CD4-positive, alpha-beta memory T cell (primary cell): Measurements from ENCODE around the gene ENSA. TPM values are rescaled to one million over a fixed set of nuclear protein-coding genes. Genes with fewer than 3 reads are reported as not detected.

Experiments
- CTCF ChIA-PET: fragments of 350-600 bp; sonication (Branson Sonifier 250); formaldehyde crosslinking; loops from one replicate; lab custom pipeline; 2021; ENCODE audit warnings: inconsistent platforms; ENCODE audit not compliant: partially characterized antibody; lab: Charles Lee
- POLR2A ChIA-PET: fragments of 350-600 bp; sonication (Branson Sonifier 250); formaldehyde crosslinking; loops from one replicate; lab custom pipeline; 2021; ENCODE audit not compliant: partially characterized antibody; lab: Charles Lee
- DNase-seq, 5 donors: peaks; one replicate each; pipeline versions ENCODE4 v3.0.0 to v3.0.0-alpha.2; 2020 to 2022; ENCODE audit warnings: mixed read lengths in 1 of 5
- H3K27ac ChIP-seq: one replicate; pipeline ENCODE4 v1.7.0; 2013; ENCODE audit warnings: low read depth, low read length
- H3K27me3 ChIP-seq: 2 replicates; pipeline ENCODE4 v1.7.0; 2013; ENCODE audit warnings: mild to moderate bottlenecking, low read length, moderate library complexity; ENCODE audit not compliant: insufficient read depth
- H3K36me3 ChIP-seq: 2 replicates; pipeline ENCODE4 v1.7.0; 2013; ENCODE audit warnings: mild to moderate bottlenecking, low read length, moderate library complexity; ENCODE audit not compliant: insufficient read depth
- H3K4me1 ChIP-seq: 2 replicates; pipeline ENCODE4 v1.7.0; 2013; ENCODE audit warnings: mild to moderate bottlenecking, low read length, moderate library complexity; ENCODE audit not compliant: insufficient read depth
- H3K4me3 ChIP-seq, 2 donors: one replicate each; pipeline ENCODE4 v1.7.0; 2013; ENCODE audit warnings: low read length in 2 of 2, mild to moderate bottlenecking in 1 of 2
- H3K9me3 ChIP-seq, 2 donors: one replicate each; pipeline ENCODE4 v1.7.0; 2013; ENCODE audit warnings: low read length in 2 of 2, control low read depth in 1 of 2; ENCODE audit not compliant: control insufficient read depth in 1 of 2
- H3K27ac Mint-ChIP-seq, 7 donors: one replicate each; pipeline ENCODE4 v1.8.0; 2020 to 2021; ENCODE audit warnings: mixed read lengths in 7 of 7, mild to moderate bottlenecking in 6 of 7, inconsistent platforms in 3 of 7, moderate library complexity in 3 of 7
- H3K27me3 Mint-ChIP-seq, 2 donors: one replicate each; pipeline ENCODE4 v1.8.0; 2020 to 2021; ENCODE audit warnings: mixed read lengths in 2 of 2
- H3K36me3 Mint-ChIP-seq, 2 donors: one replicate each; pipeline ENCODE4 v1.8.0; 2020 to 2021; ENCODE audit warnings: mixed read lengths in 2 of 2, inconsistent platforms in 1 of 2, mild to moderate bottlenecking in 1 of 2
- H3K4me1 Mint-ChIP-seq, 4 donors: one replicate each; pipeline ENCODE4 v1.8.0; 2020 to 2021; ENCODE audit warnings: mixed read lengths in 4 of 4, mild to moderate bottlenecking in 1 of 4
- H3K4me3 Mint-ChIP-seq, 8 donors: one replicate each; pipeline ENCODE4 v1.8.0; 2020 to 2021; ENCODE audit warnings: mixed read lengths in 8 of 8, mild to moderate bottlenecking in 7 of 8, moderate library complexity in 6 of 8, inconsistent platforms in 3 of 8
- H3K9me3 Mint-ChIP-seq, 8 donors: one replicate each; pipeline ENCODE4 v1.8.0; 2020 to 2021; ENCODE audit warnings: mixed read lengths in 8 of 8, mild to moderate bottlenecking in 5 of 8, inconsistent platforms in 3 of 8, moderate library complexity in 1 of 8
- intact Hi-C: fragments of 100-400 bp; cut with micrococcal nuclease; formaldehyde crosslinking; loops from one replicate; pipeline ENCODE4 v1.15.1; 2023
- polyA plus RNA-seq, 2 donors: library from polyadenylated mRNA; unstranded; fragments of 300-500 nt; fragmentation: Illumina TruSeq; gene quantifications; one replicate each; pipeline ENCODE4 v1.2.3, GENCODE V29; 2021
- total RNA-seq, 2 experiments: library from RNA; stranded (reverse); gene quantifications; one replicate each; pipeline ENCODE4 v1.2.3, GENCODE V29; 2021

ENSA gene
- total and polyA plus RNA-seq, 4 experiments from 2014 or later = 52.4 to 101 (median 77.4) TPM

GRCh38 chr1:150622303-150622975, 7.0 kb downstream of the ENSA start:
- no peak for DNase-seq
- peak overlapping the region; percentile 53 for H3K27ac ChIP-seq
- POLR2A ChIA-PET = interaction anchor here (2.5 to 15.9 kb wide), 4 partner anchors 10 to 59 kb away, joined by 7 to 439 read pairs (median 72); partner anchors contain the start of gene MCL1
- CTCF ChIA-PET = interaction anchor here (1.3 to 16.8 kb wide), 7 partner anchors 7 to 60 kb away, joined by 3 to 501 read pairs (median 9); partner anchors contain the start of gene MCL1
- Mint-ChIP-seq H3K9me3 (no peaks in the 10 kb centered on the region), H3K27ac (peak overlapping the region; percentile 80 to 95 (median 90)), H3K27me3 (no peaks in the 10 kb centered on the region), H3K4me1 (peaks cover 31 to 58% (median 47%) of the 10 kb centered on the region in 4 donors), H3K36me3 (peaks cover 51 to 69% of the 10 kb centered on the region in 2 donors), H3K4me3 (peak overlapping the region in 3 of 8 donors; percentile 8 to 20 (median 10))
- peaks cover 41% of the 10 kb centered on the region for H3K4me1 ChIP-seq
- peaks cover 42% of the 10 kb centered on the region for H3K36me3 ChIP-seq
- H3K9me3 ChIP-seq = no peaks in the 10 kb centered on the region
- intact Hi-C loops = loop anchor here (5.0 kb wide), 1 partner anchor 160 kb away; no protein-coding TSS in a partner anchor
- H3K4me3 ChIP-seq = no peak overlapping the region
- no peaks in the 10 kb centered on the region for H3K27me3 ChIP-seq

GRCh38 chr1:150621497-150622302, 7.7 kb downstream of the ENSA start:
- Histone ChIP-seq H3K27me3 (no peaks in the 10 kb centered on the region), H3K27ac (peak overlapping the region; percentile 53), H3K9me3 (no peaks in the 10 kb centered on the region), H3K4me1 (peaks cover 38% of the 10 kb centered on the region), H3K4me3 (no peak overlapping the region), H3K36me3 (peaks cover 35% of the 10 kb centered on the region)
- peak overlapping the region; percentile 82 to 95 (median 91) for H3K27ac Mint-ChIP-seq
- intact Hi-C loops = loop anchor here (1.0 to 5.0 kb wide), 5 partner anchors 10 to 159 kb away; partner anchors contain the start of gene MCL1
- ChIA-PET CTCF (interaction anchor here (0.8 to 16.8 kb wide), 13 partner anchors 7 to 59 kb away, joined by 3 to 501 read pairs (median 9); partner anchors contain the start of genes ENSA and MCL1), POLR2A (interaction anchor here (0.5 to 15.9 kb wide), 8 partner anchors 7 to 209 kb away, joined by 3 to 439 read pairs (median 16); partner anchors contain the start of genes ENSA and MCL1)
- H3K4me1 Mint-ChIP-seq = peaks cover 32 to 64% (median 51%) of the 10 kb centered on the region in 4 donors
- no peaks in the 10 kb centered on the region for H3K27me3 Mint-ChIP-seq
- peak; percentile 66 to 71 (median 69) for DNase-seq
- H3K9me3 Mint-ChIP-seq = no peaks in the 10 kb centered on the region
- peak overlapping the region in 7 of 8 donors; percentile 8 to 61 (median 35) for H3K4me3 Mint-ChIP-seq
- H3K36me3 Mint-ChIP-seq = peaks cover 52 to 66% of the 10 kb centered on the region in 2 donors

- peaks cover 52 to 65% of the 10 kb centered on the region in 2 donors for H3K36me3 Mint-ChIP-seq
- peaks cover 35 to 68% (median 54%) of the 10 kb centered on the region in 4 donors for H3K4me1 Mint-ChIP-seq
- no peak overlapping the region for H3K4me3 ChIP-seq
- peaks cover 41% of the 10 kb centered on the region for H3K4me1 ChIP-seq
- ChIA-PET CTCF (interaction anchor here (0.6 to 16.8 kb wide), 15 partner anchors 8 to 576 kb away, joined by 3 to 501 read pairs (median 8); partner anchors contain the start of genes ENSA and MCL1), POLR2A (interaction anchor here (0.5 to 15.9 kb wide), 8 partner anchors 8 to 209 kb away, joined by 3 to 439 read pairs (median 16); partner anchors contain the start of genes ENSA and MCL1)
- H3K27me3 Mint-ChIP-seq = no peaks in the 10 kb centered on the region
- intact Hi-C loops = loop anchor here (1.0 to 5.0 kb wide), 5 partner anchors 10 to 159 kb away; partner anchors contain the start of gene MCL1
- H3K27me3 ChIP-seq = no peaks in the 10 kb centered on the region
- peaks cover 29% of the 10 kb centered on the region for H3K36me3 ChIP-seq
- DNase-seq = no peak
- peak overlapping the region; percentile 54 to 93 (median 91) for H3K27ac Mint-ChIP-seq
- H3K9me3 ChIP-seq = no peaks in the 10 kb centered on the region
- no peaks in the 10 kb centered on the region for H3K9me3 Mint-ChIP-seq
- peak overlapping the region in 1 of 8 donors; percentile 35 for H3K4me3 Mint-ChIP-seq
- H3K27ac ChIP-seq = peak overlapping the region; percentile 53
Measured at GRCh38 chr1:150620919-150621318, 8.5 kb downstream of the ENSA start.

GRCh38 chr1:150619576-150620509, 9.6 kb downstream of the ENSA start:
- ChIA-PET POLR2A (interaction anchor here (0.6 to 15.9 kb wide), 9 partner anchors 7 to 65 kb away, joined by 3 to 439 read pairs (median 10); partner anchors contain the start of genes ENSA and MCL1), CTCF (interaction anchor here (0.6 to 16.8 kb wide), 21 partner anchors 9 to 577 kb away, joined by 3 to 501 read pairs (median 5); partner anchors contain the start of genes ADAMTSL4, ENSA and MCL1)
- peaks cover 47 to 61% of the 10 kb centered on the region in 2 donors for H3K36me3 Mint-ChIP-seq
- Histone ChIP-seq H3K36me3 (peaks cover 18% of the 10 kb centered on the region), H3K4me1 (peaks cover 50% of the 10 kb centered on the region), H3K4me3 (no peak overlapping the region), H3K27me3 (no peaks in the 10 kb centered on the region), H3K27ac (peak overlapping the region; percentile 37), H3K9me3 (no peaks in the 10 kb centered on the region)
- H3K4me1 Mint-ChIP-seq = peaks cover 45 to 70% (median 56%) of the 10 kb centered on the region in 4 donors
- H3K27me3 Mint-ChIP-seq = no peaks in the 10 kb centered on the region
- peak in 3 of 5 donors; percentile 24 to 41 (median 36) for DNase-seq
- H3K9me3 Mint-ChIP-seq = no peaks in the 10 kb centered on the region
- peak overlapping the region; percentile 44 to 92 (median 82) for H3K27ac Mint-ChIP-seq
- H3K4me3 Mint-ChIP-seq = peak overlapping the region in 3 of 8 donors; percentile 18 to 44 (median 20)
- intact Hi-C loops = loop anchor here (2.0 to 5.0 kb wide), 2 partner anchors 15 to 158 kb away; no protein-coding TSS in a partner anchor

- DNase-seq = peak in 1 of 5 donors; percentile 33
- peaks cover 54 to 77% (median 65%) of the 10 kb centered on the region in 4 donors for H3K4me1 Mint-ChIP-seq
- peaks cover 28 to 37% of the 10 kb centered on the region in 2 donors for H3K36me3 Mint-ChIP-seq
- Histone ChIP-seq H3K9me3 (no peaks in the 10 kb centered on the region), H3K4me3 (no peak overlapping the region), H3K36me3 (peaks cover 5% of the 10 kb centered on the region), H3K27me3 (no peaks in the 10 kb centered on the region), H3K4me1 (peaks cover 72% of the 10 kb centered on the region), H3K27ac (peak overlapping the region; percentile 18)
- H3K9me3 Mint-ChIP-seq = no peaks in the 10 kb centered on the region
- POLR2A ChIA-PET = interaction anchor here (0.9 to 15.9 kb wide), 8 partner anchors 8 to 67 kb away, joined by 3 to 439 read pairs (median 6); partner anchors contain the start of genes ADAMTSL4, ENSA and MCL1
- H3K27me3 Mint-ChIP-seq = no peaks in the 10 kb centered on the region
- CTCF ChIA-PET = interaction anchor here (0.6 to 16.8 kb wide), 6 partner anchors 8 to 398 kb away, joined by 3 to 501 read pairs (median 6); partner anchors contain the start of gene MCL1
- peak overlapping the region; percentile 30 to 75 (median 60) for H3K4me3 Mint-ChIP-seq
- H3K27ac Mint-ChIP-seq = peak overlapping the region; percentile 81 to 94 (median 92)
- intact Hi-C loops = no loop called here
Measured at GRCh38 chr1:150615346-150616201, 13.8 kb downstream of the ENSA start.
